HepG2 (cell line): Measurements from ENCODE around the gene IGHMBP2. TPM values are rescaled to one million over a fixed set of nuclear protein-coding genes. Genes with fewer than 3 reads are reported as not detected.
A peak's percentile ranks its signal among the peaks of the same experiment; 100 is the strongest.

ENCODE experiments used
- CAMTA2 ChIP-seq: sonication (generic); formaldehyde crosslinking; IDR thresholded peaks from 2 replicates; pipeline ENCODE4 v1.4.0; 2020; ENCODE audit warnings: mild to moderate bottlenecking, missing genetic modification reagents, borderline replicate concordance
- MXD3 ChIP-seq: IDR thresholded peaks from 2 replicates; pipeline ENCODE4 v1.6.1; 2016; ENCODE audit warnings: mild to moderate bottlenecking, missing biosample characterization, missing genetic modification reagents
- NCOA2 ChIP-seq: sonication (generic); formaldehyde crosslinking; IDR thresholded peaks from 2 replicates; pipeline ENCODE4 v1.8.0; 2022; ENCODE audit warnings: inconsistent platforms
- REXO4 ChIP-seq: sonication (generic); formaldehyde crosslinking; IDR thresholded peaks from 2 replicates; pipeline ENCODE4 v1.8.0; 2022; ENCODE audit warnings: missing genetic modification reagents, mild to moderate bottlenecking, borderline replicate concordance
- RFX3 ChIP-seq: IDR thresholded peaks from 2 replicates; pipeline ENCODE4 v1.6.1; 2016; ENCODE audit warnings: missing biosample characterization, missing genetic modification reagents
- SOX5 ChIP-seq: IDR thresholded peaks from 2 replicates; pipeline ENCODE4 v1.6.1; 2016; ENCODE audit warnings: borderline replicate concordance
- TBP ChIP-seq: sonication (generic); formaldehyde crosslinking; IDR thresholded peaks from 2 replicates; pipeline ENCODE4 v1.5.0; 2020; ENCODE audit warnings: missing genetic modification reagents
- ZC3H4 ChIP-seq: sonication (generic); formaldehyde crosslinking; IDR thresholded peaks from 2 replicates; pipeline ENCODE4 v1.4.0; 2020; ENCODE audit warnings: missing genetic modification reagents, borderline replicate concordance
- ZNF317 ChIP-seq: sonication (generic); formaldehyde crosslinking; IDR thresholded peaks from 2 replicates; pipeline ENCODE4 v1.5.0; 2020; ENCODE audit warnings: mild to moderate bottlenecking, missing genetic modification reagents
- ZNF33B ChIP-seq: sonication (generic); formaldehyde crosslinking; IDR thresholded peaks from 2 replicates; pipeline ENCODE4 v1.5.1; 2020; ENCODE audit warnings: mild to moderate bottlenecking, missing genetic modification reagents
- ZNF562 ChIP-seq: sonication (generic); formaldehyde crosslinking; IDR thresholded peaks from 2 replicates; pipeline ENCODE4 v1.8.0; 2022; ENCODE audit warnings: missing genetic modification reagents, borderline replicate concordance
- polyA plus RNA-seq, 8 experiments: library from polyadenylated mRNA; depleted of rRNA in 3 of 8; stranded (reverse) in 7 of 8; unstranded in 1 of 8; fragments of >200 nt; fragmentation: Illumina TruSeq in 4 of 8; extraction: Trizol in 4 of 8; gene quantifications; 2 replicates each; pipeline versions ENCODE4 v1.2.1 to v1.2.3, GENCODE V29; 2011 to 2016; ENCODE audit warnings: low read depth in 4 of 8, missing spikeins in 1 of 8, mixed read lengths in 1 of 8; ENCODE audit not compliant: insufficient read depth in 1 of 8
- total RNA-seq, 5 experiments: library from RNA; depleted of rRNA; stranded (reverse); fragments of >200 nt; fragmentation: Illumina TruSeq; extraction: Trizol; gene quantifications; 2 replicates each; pipeline ENCODE4 v1.2.3, GENCODE V29; 2016; ENCODE audit warnings: low read depth in 1 of 5
- TF ChIP-seq, protein P1 (sequence below): sonication (generic); formaldehyde crosslinking; IDR thresholded peaks from 2 replicates; pipeline ENCODE4 v1.5.0; 2020; ENCODE audit warnings: mild to moderate bottlenecking, missing genetic modification reagents
- TF ChIP-seq, protein P2 (sequence below): sonication (generic); formaldehyde crosslinking; IDR thresholded peaks from 2 replicates; pipeline ENCODE4 v1.4.0; 2020; ENCODE audit warnings: missing genetic modification reagents, borderline replicate concordance
- TF ChIP-seq, protein P3 (sequence below): IDR thresholded peaks from 2 replicates; pipeline ENCODE4 v1.6.1; 2016
- TF ChIP-seq, protein P4 (sequence below): sonication (generic); formaldehyde crosslinking; IDR thresholded peaks from 2 replicates; pipeline ENCODE4 v1.5.1; 2020; ENCODE audit warnings: missing genetic modification reagents, mild to moderate bottlenecking, borderline replicate concordance
- TF ChIP-seq, protein P5 (sequence below): sonication (generic); formaldehyde crosslinking; IDR thresholded peaks from 2 replicates; pipeline ENCODE4 v1.4.0; 2020; ENCODE audit warnings: missing genetic modification reagents

The IGHMBP2 gene
- total and polyA plus RNA-seq, 2 of the 13 experiments (the other 11 are each of a cell fraction or from before 2014, with no cell fraction given): 8.9 to 9.9 TPM

DNA sequence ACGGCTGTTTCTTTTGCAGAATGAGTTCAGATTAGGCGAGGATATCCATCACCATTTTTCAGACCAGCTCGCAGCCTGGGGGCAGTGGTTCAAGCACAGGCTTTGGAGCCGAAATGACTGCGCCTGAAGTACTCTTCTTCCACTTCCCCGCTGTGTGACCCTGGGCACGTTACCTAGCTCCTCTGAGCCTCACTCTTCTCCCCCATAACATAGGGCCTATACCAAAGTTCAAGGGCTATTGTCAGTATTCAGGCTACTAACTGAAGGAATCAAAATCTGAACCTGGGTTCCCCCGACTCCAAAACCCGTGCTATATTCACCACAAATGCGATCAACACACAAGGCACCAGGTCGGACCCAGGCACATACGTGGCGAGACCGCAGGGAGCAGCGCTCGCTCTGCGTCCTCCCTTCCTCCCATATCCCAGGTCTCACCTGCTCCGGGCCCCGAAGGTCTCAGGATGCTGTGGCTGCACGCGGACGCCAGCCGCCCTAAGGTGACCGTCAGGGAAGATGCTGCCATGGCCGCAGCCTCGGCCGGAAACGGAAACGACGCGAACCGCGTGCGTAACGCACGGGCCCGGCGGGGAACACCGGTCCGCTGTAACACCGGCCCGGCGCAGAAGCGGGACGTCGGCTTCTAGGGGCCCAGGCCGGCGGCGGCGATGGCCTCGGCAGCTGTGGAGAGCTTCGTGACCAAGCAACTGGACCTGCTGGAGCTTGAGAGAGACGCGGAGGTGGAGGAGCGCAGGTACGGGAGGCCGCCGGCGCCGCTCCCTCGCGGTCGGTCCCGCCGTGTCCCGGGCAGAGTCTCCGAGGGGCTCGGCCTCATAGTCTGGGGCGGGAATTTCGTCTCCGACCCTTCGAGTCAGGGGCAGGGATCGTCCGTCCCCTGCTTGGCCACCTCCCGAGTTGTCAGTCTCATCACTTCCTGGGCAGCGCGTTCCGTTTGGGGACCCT lies at the start of gene IGHMBP2, which contains the start of gene MRPL21 (continued):
- peak; percentile 93 for TF ChIP-seq MXD3 (CRISPR knock-in tag)
- TF ChIP-seq ZNF562 (CRISPR knock-in tag): no peak
- no peak for TF ChIP-seq RFX3
- TF ChIP-seq, protein P1, sequence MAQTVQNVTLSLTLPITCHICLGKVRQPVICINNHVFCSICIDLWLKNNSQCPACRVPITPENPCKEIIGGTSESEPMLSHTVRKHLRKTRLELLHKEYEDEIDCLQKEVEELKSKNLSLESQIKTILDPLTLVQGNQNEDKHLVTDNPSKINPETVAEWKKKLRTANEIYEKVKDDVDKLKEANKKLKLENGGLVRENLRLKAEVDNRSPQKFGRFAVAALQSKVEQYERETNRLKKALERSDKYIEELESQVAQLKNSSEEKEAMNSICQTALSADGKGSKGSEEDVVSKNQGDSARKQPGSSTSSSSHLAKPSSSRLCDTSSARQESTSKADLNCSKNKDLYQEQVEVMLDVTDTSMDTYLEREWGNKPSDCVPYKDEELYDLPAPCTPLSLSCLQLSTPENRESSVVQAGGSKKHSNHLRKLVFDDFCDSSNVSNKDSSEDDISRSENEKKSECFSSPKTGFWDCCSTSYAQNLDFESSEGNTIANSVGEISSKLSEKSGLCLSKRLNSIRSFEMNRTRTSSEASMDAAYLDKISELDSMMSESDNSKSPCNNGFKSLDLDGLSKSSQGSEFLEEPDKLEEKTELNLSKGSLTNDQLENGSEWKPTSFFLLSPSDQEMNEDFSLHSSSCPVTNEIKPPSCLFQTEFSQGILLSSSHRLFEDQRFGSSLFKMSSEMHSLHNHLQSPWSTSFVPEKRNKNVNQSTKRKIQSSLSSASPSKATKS: no peak
- 0 out of 2 replicates have a peak, but pooled peaks have one; percentile 63 for TF ChIP-seq CAMTA2 (CRISPR knock-in tag)
- TF ChIP-seq, protein P2, sequence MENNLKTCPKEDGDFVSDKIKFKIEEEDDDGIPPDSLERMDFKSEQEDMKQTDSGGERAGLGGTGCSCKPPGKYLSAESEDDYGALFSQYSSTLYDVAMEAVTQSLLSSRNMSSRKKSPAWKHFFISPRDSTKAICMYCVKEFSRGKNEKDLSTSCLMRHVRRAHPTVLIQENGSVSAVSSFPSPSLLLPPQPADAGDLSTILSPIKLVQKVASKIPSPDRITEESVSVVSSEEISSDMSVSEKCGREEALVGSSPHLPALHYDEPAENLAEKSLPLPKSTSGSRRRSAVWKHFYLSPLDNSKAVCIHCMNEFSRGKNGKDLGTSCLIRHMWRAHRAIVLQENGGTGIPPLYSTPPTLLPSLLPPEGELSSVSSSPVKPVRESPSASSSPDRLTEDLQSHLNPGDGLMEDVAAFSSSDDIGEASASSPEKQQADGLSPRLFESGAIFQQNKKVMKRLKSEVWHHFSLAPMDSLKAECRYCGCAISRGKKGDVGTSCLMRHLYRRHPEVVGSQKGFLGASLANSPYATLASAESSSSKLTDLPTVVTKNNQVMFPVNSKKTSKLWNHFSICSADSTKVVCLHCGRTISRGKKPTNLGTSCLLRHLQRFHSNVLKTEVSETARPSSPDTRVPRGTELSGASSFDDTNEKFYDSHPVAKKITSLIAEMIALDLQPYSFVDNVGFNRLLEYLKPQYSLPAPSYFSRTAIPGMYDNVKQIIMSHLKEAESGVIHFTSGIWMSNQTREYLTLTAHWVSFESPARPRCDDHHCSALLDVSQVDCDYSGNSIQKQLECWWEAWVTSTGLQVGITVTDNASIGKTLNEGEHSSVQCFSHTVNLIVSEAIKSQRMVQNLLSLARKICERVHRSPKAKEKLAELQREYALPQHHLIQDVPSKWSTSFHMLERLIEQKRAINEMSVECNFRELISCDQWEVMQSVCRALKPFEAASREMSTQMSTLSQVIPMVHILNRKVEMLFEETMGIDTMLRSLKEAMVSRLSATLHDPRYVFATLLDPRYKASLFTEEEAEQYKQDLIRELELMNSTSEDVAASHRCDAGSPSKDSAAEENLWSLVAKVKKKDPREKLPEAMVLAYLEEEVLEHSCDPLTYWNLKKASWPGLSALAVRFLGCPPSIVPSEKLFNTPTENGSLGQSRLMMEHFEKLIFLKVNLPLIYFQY (CRISPR knock-in tag): peak; percentile 66; the same call in 1 of the 2 replicates
- peak; percentile 94; the same call in 1 of the 2 replicates for TF ChIP-seq TBP (CRISPR knock-in tag)
- peak; percentile 79; the same call in 1 of the 2 replicates for TF ChIP-seq ZC3H4
- TF ChIP-seq ZNF317 (CRISPR knock-in tag): peak; percentile 71; the same call in 1 of the 2 replicates
- TF ChIP-seq, protein P3, sequence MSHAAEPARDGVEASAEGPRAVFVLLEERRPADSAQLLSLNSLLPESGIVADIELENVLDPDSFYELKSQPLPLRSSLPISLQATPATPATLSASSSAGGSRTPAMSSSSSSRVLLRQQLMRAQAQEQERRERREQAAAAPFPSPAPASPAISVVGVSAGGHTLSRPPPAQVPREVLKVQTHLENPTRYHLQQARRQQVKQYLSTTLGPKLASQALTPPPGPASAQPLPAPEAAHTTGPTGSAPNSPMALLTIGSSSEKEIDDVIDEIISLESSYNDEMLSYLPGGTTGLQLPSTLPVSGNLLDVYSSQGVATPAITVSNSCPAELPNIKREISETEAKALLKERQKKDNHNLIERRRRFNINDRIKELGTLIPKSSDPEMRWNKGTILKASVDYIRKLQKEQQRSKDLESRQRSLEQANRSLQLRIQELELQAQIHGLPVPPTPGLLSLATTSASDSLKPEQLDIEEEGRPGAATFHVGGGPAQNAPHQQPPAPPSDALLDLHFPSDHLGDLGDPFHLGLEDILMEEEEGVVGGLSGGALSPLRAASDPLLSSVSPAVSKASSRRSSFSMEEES (CRISPR knock-in tag): peak; percentile 44; the same call in 1 of the 2 replicates
- TF ChIP-seq SOX5 (CRISPR knock-in tag): peak; percentile 57; the same call in 1 of the 2 replicates
- 0 out of 2 replicates have a peak, but pooled peaks have one; percentile 58 for TF ChIP-seq ZNF33B
- TF ChIP-seq, protein P4, sequence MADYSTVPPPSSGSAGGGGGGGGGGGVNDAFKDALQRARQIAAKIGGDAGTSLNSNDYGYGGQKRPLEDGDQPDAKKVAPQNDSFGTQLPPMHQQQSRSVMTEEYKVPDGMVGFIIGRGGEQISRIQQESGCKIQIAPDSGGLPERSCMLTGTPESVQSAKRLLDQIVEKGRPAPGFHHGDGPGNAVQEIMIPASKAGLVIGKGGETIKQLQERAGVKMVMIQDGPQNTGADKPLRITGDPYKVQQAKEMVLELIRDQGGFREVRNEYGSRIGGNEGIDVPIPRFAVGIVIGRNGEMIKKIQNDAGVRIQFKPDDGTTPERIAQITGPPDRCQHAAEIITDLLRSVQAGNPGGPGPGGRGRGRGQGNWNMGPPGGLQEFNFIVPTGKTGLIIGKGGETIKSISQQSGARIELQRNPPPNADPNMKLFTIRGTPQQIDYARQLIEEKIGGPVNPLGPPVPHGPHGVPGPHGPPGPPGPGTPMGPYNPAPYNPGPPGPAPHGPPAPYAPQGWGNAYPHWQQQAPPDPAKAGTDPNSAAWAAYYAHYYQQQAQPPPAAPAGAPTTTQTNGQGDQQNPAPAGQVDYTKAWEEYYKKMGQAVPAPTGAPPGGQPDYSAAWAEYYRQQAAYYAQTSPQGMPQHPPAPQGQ: no peak
- peak; percentile 71; the same call in 1 of the 2 replicates for TF ChIP-seq NCOA2 (CRISPR knock-in tag)
- TF ChIP-seq, protein P5, sequence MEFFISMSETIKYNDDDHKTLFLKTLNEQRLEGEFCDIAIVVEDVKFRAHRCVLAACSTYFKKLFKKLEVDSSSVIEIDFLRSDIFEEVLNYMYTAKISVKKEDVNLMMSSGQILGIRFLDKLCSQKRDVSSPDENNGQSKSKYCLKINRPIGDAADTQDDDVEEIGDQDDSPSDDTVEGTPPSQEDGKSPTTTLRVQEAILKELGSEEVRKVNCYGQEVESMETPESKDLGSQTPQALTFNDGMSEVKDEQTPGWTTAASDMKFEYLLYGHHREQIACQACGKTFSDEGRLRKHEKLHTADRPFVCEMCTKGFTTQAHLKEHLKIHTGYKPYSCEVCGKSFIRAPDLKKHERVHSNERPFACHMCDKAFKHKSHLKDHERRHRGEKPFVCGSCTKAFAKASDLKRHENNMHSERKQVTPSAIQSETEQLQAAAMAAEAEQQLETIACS (CRISPR knock-in tag): peak; percentile 48; the same call in 1 of the 2 replicates
- 0 out of 2 replicates have a peak, but pooled peaks have one; percentile 70 for TF ChIP-seq REXO4
